Natural killer cell treated with Interleukin-12 subunit alpha and Interleukin-12 subunit beta and Interleukin-15 and Interleukin-18, amount 100 ng/mL, for 72 hours (primary cell): ENCODE results near the gene CST3. TPM values are rescaled to one million over a fixed set of nuclear protein-coding genes. Genes with fewer than 3 reads are reported as not detected.
"Not testable (repeated sequence)": the region's sequence is repeated elsewhere in the genome, so short reads cannot be mapped to it uniquely, and the experiment has no call there.

ENCODE experiments used
- ATAC-seq, 2 donors: fragments of 150-1000 bp; cut with Tn5 transposase in 1 of 2; sonication (Bioruptor Pico), chemical (Tn5 transposase) in 1 of 2; 2 replicates each; pipeline ENCODE4 v1.10.0; 2021
- DNase-seq: peaks from one replicate; pipeline ENCODE4 v3.0.0; 2022; ENCODE audit warnings: low spot score
- H3K27ac Mint-ChIP-seq, 2 donors: 1 replicate in 1 of 2; 2 replicates in 1 of 2; pipeline ENCODE4 v1.8.0; 2022; ENCODE audit warnings: mixed read lengths in 2 of 2, mild to moderate bottlenecking in 1 of 2, moderate library complexity in 1 of 2
- H3K27me3 Mint-ChIP-seq, 2 donors: 1 replicate in 1 of 2; 2 replicates in 1 of 2; pipeline ENCODE4 v1.8.0; 2022; ENCODE audit warnings: mixed read lengths in 2 of 2
- H3K36me3 Mint-ChIP-seq: one replicate; pipeline ENCODE4 v1.8.0; 2022; ENCODE audit warnings: mixed read lengths
- H3K4me1 Mint-ChIP-seq, 2 donors: 1 replicate in 1 of 2; 2 replicates in 1 of 2; pipeline ENCODE4 v1.8.0; 2022; ENCODE audit warnings: low read depth in 2 of 2, mixed read lengths in 2 of 2, mild to moderate bottlenecking in 1 of 2
- H3K4me3 Mint-ChIP-seq: one replicate; pipeline ENCODE4 v1.8.0; 2022; ENCODE audit warnings: mixed read lengths
- H3K9me3 Mint-ChIP-seq: 2 replicates; pipeline ENCODE4 v1.8.0; 2022; ENCODE audit warnings: mixed read lengths
- total RNA-seq, 2 donors: library from RNA; stranded (reverse); gene quantifications; one replicate each; pipeline ENCODE4 v1.2.3, GENCODE V29; 2022

The CST3 gene
- total RNA-seq, 2 donors from 2014 or later, result 5.4 to 16.6 TPM

GRCh38 chr20:23669327-23669726 is 31.6 kb upstream of the CST3 start:
- H3K36me3 Mint-ChIP-seq, result no peaks in the 10 kb centered on the region

GRCh38 chr20:23668477-23668951 is 30.8 kb upstream of the CST3 start:
- Mint-ChIP-seq H3K27ac (no peak overlapping the region), H3K27me3 (peaks cover 0 to 4% of the 10 kb centered on the region in 2 donors), H3K4me1 (no peaks in the 10 kb centered on the region), H3K4me3 (no peak overlapping the region), H3K9me3 (no peaks in the 10 kb centered on the region), H3K36me3 (no peaks in the 10 kb centered on the region)
- ATAC-seq (peak; percentile 49 to 51), DNase-seq (no peak)

More at GRCh38 chr20:23669327-23669726, 31.6 kb upstream of the CST3 start:
- DNase-seq, result no peak
- Mint-ChIP-seq H3K4me3 (no peak overlapping the region), H3K4me1 (no peaks in the 10 kb centered on the region), H3K27ac (no peak overlapping the region), H3K9me3 (no peaks in the 10 kb centered on the region), H3K27me3 (peaks cover 0 to 4% of the 10 kb centered on the region in 2 donors)
- no peak for ATAC-seq

GRCh38 chr20:23667666-23668065 is 29.9 kb upstream of the CST3 start:
- Mint-ChIP-seq H3K4me1 (no peaks in the 10 kb centered on the region), H3K9me3 (no peaks in the 10 kb centered on the region), H3K27ac (no peak overlapping the region), H3K27me3 (no peaks in the 10 kb centered on the region), H3K4me3 (no peak overlapping the region), H3K36me3 (no peaks in the 10 kb centered on the region)
- DNase-seq (no peak), ATAC-seq (no peak)

DNA sequence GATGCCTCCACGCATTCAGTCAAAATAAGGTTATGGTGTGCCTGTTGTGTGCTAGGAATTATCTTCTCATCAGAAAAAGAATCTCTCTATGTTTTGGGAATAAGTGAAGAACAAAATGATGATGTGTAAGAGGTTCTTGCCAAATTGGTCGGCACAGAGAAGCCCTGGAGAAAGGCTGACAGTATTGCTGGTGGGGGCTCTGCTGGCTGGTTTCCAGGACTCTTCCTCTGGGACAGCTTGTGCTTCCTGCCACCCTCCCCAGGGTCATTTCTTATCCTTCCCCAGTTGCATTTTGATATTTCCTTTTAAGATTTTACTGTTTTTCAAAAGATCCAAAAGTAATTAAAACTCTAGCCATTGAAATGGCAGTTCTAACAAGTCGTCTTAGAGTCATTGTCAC is 28.9 kb upstream of the CST3 start:
- ATAC-seq (no peak), DNase-seq (no peak)
- Mint-ChIP-seq H3K9me3 (no peaks in the 10 kb centered on the region), H3K4me1 (no peaks in the 10 kb centered on the region), H3K27ac (no peak overlapping the region), H3K36me3 (no peaks in the 10 kb centered on the region), H3K27me3 (no peaks in the 10 kb centered on the region), H3K4me3 (no peak overlapping the region)

DNA sequence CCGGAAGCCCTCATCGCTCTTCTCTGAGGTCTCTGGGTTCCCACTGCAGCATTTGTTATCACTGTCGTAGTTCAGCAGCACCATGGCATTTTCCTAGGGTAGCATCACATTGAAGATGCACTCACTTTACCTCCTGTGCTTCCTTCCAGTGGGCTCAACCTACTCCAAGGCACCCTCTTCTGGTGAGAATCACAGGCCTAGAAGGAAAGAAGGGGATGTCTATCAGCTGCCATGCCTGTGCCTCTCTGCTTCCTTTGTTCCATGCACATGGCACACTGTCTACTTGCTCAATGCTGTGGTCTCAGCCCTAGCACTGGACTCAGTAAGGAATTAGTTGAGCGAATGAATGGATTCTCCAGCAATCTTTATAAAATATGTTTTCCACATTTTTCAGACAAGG is 28.4 kb upstream of the CST3 start:
- DNase-seq, result no peak
- no peak for ATAC-seq
- H3K4me1 Mint-ChIP-seq, result no peaks in the 10 kb centered on the region
- H3K9me3 Mint-ChIP-seq, result no peaks in the 10 kb centered on the region
- H3K36me3 Mint-ChIP-seq, result no peaks in the 10 kb centered on the region
- no peak overlapping the region for H3K4me3 Mint-ChIP-seq
- H3K27me3 Mint-ChIP-seq, result no peaks in the 10 kb centered on the region
- H3K27ac Mint-ChIP-seq, result no peak overlapping the region

- DNase-seq (no peak), ATAC-seq (no peak)
- Mint-ChIP-seq H3K36me3 (no peaks in the 10 kb centered on the region), H3K27ac (no peak overlapping the region), H3K27me3 (no peaks in the 10 kb centered on the region), H3K4me3 (no peak overlapping the region), H3K4me1 (no peaks in the 10 kb centered on the region), H3K9me3 (no peaks in the 10 kb centered on the region)
These were observed 27.2 kb upstream of the CST3 start for GRCh38 chr20:23664954-23665353.

DNA sequence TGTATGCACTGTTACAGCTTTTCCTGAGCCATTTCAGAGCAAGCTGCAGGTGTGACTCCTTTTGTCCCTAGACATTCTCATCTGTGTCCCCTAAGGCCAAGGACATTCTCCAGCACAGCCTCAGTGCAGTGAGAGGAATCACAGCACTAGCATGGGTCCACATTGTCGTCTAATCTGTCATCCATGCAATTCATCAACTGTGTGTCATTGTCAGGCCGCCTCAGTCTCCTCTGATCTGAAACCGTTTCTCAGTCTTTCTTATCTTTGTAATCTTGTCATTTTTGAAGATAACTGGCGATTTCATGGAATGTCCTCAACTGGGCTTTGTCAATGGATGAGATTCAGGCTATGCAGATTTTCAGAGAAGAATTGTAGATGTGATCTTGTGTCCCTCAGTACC is 26.3 kb upstream of the CST3 start:
- not testable (repeated sequence) for H3K4me3 Mint-ChIP-seq, ATAC-seq, H3K4me1 Mint-ChIP-seq, H3K27ac Mint-ChIP-seq, H3K36me3 Mint-ChIP-seq, H3K27me3 Mint-ChIP-seq, H3K9me3 Mint-ChIP-seq, DNase-seq

- Mint-ChIP-seq H3K36me3 (no peaks in the 10 kb centered on the region), H3K27me3 (no peaks in the 10 kb centered on the region), H3K4me3 (no peak overlapping the region), H3K27ac (no peak overlapping the region), H3K4me1 (no peaks in the 10 kb centered on the region), H3K9me3 (no peaks in the 10 kb centered on the region)
- no peak for DNase-seq
- no peak for ATAC-seq
These were observed 25.4 kb upstream of the CST3 start for GRCh38 chr20:23663180-23663579.

GRCh38 chr20:23662276-23662870 is 24.6 kb upstream of the CST3 start:
- no peak for ATAC-seq
- DNase-seq, result no peak
- Mint-ChIP-seq H3K27me3 (peaks cover 0 to 3% of the 10 kb centered on the region in 2 donors), H3K4me3 (no peak overlapping the region), H3K27ac (no peak overlapping the region), H3K9me3 (no peaks in the 10 kb centered on the region), H3K4me1 (no peaks in the 10 kb centered on the region), H3K36me3 (no peaks in the 10 kb centered on the region)

DNA sequence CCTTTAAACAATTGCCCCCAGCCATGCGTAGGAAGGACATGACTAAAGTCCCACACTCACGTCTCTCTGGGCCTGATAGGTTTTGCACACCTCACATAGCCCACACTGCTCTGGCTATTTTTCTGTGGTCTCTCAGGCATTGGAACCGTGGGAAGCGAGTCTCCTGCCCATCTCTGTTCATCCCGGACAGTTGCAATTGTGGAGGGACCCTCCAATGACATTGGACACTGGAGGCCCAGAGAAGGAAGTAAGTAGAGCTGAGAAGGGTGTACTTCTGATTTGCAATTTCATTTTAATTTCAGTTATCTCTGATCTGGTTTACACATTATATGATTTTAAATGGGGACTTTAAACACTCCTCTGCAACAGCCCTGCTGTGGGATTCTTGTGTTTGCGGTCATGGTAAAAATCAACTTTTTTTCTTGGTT is 23.3 kb upstream of the CST3 start:
- H3K4me3 Mint-ChIP-seq, result no peak overlapping the region
- no peaks in the 10 kb centered on the region for H3K4me1 Mint-ChIP-seq
- H3K36me3 Mint-ChIP-seq, result no peaks in the 10 kb centered on the region
- ATAC-seq (no peak), DNase-seq (no peak)
- H3K27me3 Mint-ChIP-seq, result peaks cover 0 to 3% of the 10 kb centered on the region in 2 donors
- no peaks in the 10 kb centered on the region for H3K9me3 Mint-ChIP-seq
- H3K27ac Mint-ChIP-seq, result no peak overlapping the region

- Mint-ChIP-seq H3K27me3 (peaks cover 1 to 3% of the 10 kb centered on the region in 2 donors), H3K9me3 (no peaks in the 10 kb centered on the region), H3K36me3 (no peaks in the 10 kb centered on the region), H3K4me3 (no peak overlapping the region), H3K27ac (no peak overlapping the region), H3K4me1 (no peaks in the 10 kb centered on the region)
- peak; percentile 30 to 37 for ATAC-seq
- no peak for DNase-seq
These were observed 22.5 kb upstream of the CST3 start for GRCh38 chr20:23659989-23660837.

GRCh38 chr20:23659610-23659988 is 21.8 kb upstream of the CST3 start:
- H3K27me3 Mint-ChIP-seq, H3K36me3 Mint-ChIP-seq, DNase-seq, H3K4me1 Mint-ChIP-seq, H3K4me3 Mint-ChIP-seq, ATAC-seq, H3K27ac Mint-ChIP-seq, H3K9me3 Mint-ChIP-seq: not testable (repeated sequence)

DNA sequence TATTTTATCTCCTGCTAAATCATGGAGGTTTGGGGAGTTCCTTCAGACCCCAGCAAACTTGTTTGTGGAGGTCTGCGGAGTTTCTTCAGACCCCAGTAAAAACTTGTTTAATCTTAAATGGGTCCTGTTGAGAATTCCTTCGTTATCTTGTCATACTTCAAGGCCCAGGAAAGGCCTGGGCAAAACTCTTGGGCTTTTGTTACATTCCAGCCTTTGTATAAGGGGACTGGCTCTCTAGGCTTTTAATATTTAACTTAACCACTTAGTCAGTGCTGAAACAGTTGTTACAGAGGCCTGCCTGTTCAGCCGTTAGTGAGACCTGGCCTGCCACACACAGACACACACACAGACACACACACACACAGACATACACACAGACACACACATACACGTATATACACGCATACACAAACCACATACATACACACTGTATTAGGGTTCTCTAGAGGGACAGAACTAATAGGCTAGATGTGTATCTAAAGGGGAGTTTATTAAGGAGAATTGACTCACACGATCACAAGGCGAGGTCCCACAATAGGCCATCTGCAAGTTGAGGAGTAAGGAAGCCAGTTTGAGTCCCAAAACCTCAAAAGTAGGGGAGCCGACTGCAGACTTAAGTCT is 21.3 kb upstream of the CST3 start:
- no peak for DNase-seq
- H3K4me1 Mint-ChIP-seq, result no peaks in the 10 kb centered on the region
- no peaks in the 10 kb centered on the region for H3K36me3 Mint-ChIP-seq
- ATAC-seq, result no peak
- H3K4me3 Mint-ChIP-seq, result no peak overlapping the region
- H3K9me3 Mint-ChIP-seq, result no peaks in the 10 kb centered on the region
- H3K27me3 Mint-ChIP-seq, result peaks cover 3 to 12% of the 10 kb centered on the region in 2 donors
- no peak overlapping the region for H3K27ac Mint-ChIP-seq

DNA sequence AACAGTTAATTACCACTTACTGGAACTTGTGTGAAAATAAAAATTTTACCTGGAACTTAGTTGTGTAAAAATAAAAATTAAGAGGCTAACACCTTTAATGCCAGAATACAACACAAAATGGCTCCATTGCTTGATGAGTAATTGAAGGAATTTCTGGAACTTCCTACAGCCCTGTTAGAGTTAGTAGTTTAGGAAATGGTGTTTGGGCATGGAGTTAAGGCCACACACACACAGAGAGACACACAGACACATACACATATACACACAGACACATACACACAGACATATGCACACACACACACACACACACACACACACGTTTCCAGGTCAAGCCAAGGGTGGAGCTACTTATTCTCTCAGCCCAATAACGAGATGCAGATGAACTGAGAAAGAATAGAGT is 20.6 kb upstream of the CST3 start:
- no peaks in the 10 kb centered on the region for H3K36me3 Mint-ChIP-seq
- DNase-seq (no peak), ATAC-seq (no peak)
- no peaks in the 10 kb centered on the region for H3K4me1 Mint-ChIP-seq
- H3K27ac Mint-ChIP-seq, result no peak overlapping the region
- no peaks in the 10 kb centered on the region for H3K9me3 Mint-ChIP-seq
- H3K4me3 Mint-ChIP-seq, result no peak overlapping the region
- H3K27me3 Mint-ChIP-seq, result peaks cover 6 to 18% of the 10 kb centered on the region in 2 donors
